ENCODE results near the gene PTK7.

PTK7 gene

DNA sequence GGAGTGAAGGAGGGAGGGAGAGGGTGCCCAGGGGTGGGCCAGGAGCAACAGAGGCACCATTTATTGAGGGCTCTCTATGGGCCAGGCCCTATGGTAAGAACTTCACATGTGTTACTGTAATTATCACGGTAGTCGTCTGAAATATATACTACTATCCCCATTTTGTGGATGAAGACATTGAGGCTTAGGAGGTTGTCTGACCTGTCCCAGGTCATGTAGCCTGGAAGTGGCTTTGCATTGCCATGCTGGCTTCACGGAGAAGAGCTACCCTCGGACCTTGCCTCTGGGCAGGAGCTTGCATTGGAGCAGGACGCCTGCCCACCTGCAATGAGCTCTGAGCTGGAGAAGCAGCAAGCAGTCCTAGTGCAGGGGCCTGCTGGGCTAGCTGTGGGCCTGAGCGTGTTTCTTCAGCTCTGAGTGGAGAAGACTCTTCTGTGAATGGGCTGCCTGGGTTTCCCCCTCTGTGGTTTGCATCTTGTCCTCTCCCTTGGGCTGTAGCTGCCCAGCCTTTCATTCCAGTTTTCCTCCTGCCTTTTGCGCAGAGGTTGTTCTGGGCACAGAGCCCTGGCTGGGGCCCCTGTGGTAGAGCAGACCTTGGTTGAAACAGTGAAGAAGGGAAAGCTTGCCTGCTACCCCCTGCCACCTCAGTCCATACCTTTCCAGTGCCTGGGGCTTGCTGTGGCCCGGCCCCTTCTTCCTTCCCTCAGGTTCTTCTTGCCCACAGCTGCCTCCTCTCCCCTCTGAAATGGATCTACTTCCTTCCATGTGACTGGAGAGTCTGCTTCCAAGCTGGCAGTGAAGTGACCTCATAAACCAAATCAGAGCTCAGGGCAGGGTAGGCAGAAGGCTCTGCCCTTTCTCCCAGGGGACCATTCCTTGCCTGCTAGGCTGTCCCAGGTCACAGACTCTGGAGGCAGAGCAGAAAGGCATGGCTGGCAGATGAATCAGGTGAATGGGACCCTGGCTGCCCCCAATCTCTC is 70.9 kb downstream of the PTK7 start:
- DNase-seq: no peak

DNA sequence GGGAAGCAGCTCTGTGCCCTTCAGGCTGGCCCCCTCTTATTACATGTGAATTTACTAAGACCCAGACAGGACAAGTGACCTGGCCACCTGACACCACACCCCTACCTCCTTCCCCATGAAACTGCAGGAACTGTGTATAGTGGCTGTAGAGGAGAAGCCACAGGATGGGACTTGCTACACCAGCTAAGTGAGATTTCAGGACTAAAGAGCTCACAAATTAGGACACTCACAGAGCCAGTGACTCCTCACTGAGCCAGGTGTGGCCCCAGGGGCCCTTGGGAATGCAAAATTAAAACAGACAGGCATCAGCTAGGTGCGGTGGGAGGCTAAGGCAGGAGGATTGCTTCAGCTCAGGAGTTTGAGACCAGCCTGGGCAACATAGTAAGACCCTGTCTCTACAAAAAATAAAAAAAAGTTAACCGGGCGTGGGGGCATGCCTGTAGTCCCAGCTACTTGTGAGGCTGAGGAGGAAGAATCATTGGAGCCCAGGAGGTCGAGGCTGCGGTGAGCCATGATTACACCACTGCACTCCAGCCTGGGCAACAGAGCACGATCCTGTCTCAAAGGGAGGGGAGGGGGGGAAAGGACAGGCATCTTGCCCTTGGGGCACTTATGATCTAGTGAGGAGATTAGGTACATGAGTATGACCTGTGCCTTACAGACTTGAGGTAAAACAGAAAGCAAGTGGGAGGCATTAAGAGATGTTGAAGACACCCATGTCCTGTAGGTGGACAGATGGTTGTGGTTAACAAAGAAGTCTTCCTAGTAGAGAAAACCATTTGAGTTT is 71.8 kb downstream of the PTK7 start:
- no peak for DNase-seq

GRCh38 chr6:43149265-43149664 is 73.2 kb downstream of the PTK7 start:
- no peak for DNase-seq

DNA sequence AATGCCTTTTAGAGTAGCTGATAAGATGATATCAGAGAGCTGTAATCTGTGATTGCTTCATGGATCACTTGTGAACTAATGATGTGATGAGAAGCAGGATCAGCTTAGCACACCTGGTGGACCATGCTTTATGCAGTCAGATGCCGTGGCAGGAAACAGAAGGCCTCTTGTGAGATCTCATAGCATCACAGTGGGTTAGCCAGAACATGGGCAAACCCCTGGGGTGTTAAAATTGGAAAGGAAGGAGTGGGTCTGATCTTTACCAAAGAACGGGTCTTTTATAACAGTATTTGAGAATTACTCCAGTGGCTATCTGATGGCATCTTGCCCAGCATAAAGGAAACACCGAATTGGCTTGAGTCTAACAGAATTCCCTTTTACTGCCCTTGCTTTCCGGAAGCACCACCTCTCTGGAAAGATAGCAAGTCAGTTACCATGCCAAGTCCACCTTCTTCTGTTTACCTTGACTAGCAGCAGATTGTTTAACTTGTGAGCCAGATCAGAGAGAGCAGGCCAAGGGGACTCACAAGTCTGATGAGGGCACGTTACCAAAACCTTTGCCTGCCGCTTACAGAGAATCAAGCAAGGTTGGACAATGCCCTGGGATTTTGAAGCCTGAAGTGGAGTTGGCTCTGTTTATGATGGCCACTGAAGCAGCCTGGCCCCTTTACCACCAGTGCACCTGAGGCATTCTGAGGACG is 74.1 kb downstream of the PTK7 start:
- DNase-seq: no peak

DNA sequence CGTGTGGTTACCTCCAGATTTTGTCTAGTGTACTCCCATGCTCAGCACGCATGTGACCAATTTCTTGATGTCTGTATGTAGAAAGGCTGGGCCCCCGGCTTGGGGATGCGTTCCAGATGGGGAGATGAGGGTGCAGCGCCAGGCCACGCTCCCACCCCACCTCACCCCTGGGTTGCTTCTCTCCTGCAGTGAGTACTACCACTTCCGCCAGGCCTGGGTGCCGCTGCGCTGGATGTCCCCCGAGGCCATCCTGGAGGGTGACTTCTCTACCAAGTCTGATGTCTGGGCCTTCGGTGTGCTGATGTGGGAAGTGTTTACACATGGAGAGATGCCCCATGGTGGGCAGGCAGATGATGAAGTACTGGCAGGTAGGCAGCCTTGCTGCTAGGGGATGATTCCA is 83.5 kb downstream of the PTK7 start:
- no peak for DNase-seq

DNA sequence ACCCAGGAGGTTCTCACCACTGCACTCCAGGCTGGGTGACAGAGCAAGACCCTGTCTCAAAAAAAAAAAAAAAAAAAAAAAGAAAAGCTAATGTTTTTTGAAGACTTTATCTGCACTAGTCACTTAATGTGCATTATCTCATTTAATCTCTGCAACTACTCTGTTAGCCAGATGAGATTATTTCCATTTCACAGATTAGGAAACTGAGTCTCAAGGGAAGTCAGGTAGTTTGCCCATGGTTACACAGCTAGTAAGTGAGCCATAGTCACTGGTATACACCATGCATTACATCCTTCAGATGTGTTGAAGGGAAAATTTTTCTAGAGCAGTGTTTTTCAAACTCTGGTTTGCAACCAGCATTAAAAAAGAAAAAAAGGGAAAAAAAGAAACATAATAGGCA is 87.8 kb downstream of the PTK7 start:
- DNase-seq: no peak

DNA sequence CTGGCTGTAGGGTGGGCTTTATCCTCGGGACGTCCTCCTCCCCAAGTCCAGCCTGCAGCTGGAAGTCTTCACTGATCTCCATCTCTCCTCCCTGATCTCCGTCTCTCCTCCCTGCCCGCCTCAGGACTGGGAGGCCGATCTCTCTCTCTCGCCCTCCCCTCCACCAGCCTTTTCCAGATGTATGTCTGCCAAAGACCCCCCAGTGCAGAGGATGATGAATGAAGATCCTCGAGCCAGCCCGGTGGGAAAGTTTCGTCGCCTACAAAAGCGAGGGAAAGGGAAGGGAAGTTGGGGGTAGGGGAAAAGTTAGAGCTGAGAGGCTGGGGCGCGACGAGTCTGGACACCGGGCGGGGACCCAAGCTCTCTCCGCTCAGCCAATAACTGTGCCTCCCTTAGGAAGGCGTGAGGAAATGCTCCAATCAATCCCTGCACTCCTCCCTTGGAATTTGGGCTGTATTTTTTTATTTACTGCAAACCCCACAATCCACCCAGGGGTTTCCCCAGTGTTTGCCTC is 94.4 kb downstream of the PTK7 start:
- DNase-seq: no peak

- peak; percentile 88 for DNase-seq
Measured at GRCh38 chr6:43170931-43171706, 95.0 kb downstream of the PTK7 start, which contains the start of gene SRF. TSS of gene SRF (plus strand) at chr6:43171269. CDS start at chr6:43171657, 388 bp downstream.

- no peak for DNase-seq
Measured at GRCh38 chr6:43171707-43172103, 95.6 kb downstream of the PTK7 start.

- DNase-seq: no peak
Measured at GRCh38 chr6:43172104-43173007, 96.2 kb downstream of the PTK7 start.

DNA sequence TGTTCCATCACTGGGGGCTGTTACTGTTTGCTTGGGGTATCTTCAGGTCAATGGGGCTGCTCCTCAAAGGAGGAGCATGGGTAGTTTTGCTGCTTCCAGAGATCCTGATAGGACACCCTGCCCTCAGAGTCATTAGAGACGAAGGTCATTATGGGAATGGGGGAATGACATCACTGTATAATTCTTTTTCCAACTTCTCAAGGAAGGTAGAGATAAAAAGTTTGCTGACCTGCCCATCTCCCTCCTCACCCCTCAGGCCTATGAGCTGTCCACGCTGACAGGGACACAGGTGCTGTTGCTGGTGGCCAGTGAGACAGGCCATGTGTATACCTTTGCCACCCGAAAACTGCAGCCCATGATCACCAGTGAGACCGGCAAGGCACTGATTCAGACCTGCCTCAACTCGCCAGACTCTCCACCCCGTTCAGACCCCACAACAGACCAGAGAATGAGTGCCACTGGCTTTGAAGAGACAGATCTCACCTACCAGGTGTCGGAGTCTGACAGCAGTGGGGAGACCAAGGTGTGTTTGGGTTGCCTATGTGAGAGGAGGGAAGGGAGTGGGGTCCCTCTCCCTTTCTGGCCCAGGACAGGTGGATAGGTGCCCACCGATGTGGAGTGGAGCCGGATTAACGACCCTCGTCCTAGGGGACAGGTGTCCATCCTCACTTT is 97.6 kb downstream of the PTK7 start:
- DNase-seq: no peak

GRCh38 chr6:43174263-43175112 is 98.4 kb downstream of the PTK7 start:
- DNase-seq: peak; percentile 61

- no peak for DNase-seq
Measured at GRCh38 chr6:43175676-43176422, 99.7 kb downstream of the PTK7 start.

DNA sequence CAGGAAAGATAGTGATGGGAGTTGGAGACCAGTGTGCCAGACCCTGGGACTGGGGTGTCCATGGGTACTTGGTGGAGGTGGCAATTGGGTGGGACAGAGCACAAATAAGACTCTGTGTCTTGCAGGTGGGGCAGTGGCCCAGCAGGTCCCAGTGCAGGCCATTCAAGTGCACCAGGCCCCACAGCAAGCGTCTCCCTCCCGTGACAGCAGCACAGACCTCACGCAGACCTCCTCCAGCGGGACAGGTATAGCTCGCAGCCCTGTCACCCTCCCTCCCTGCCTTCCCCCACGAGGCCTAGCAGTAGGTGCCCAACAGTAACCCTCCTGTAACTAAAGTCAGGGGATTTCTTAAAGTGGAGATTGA is 100.3 kb downstream of the PTK7 start:
- DNase-seq: no peak

GRCh38 chr6:43178150-43178549 is 102.0 kb downstream of the PTK7 start:
- no peak for DNase-seq

DNA sequence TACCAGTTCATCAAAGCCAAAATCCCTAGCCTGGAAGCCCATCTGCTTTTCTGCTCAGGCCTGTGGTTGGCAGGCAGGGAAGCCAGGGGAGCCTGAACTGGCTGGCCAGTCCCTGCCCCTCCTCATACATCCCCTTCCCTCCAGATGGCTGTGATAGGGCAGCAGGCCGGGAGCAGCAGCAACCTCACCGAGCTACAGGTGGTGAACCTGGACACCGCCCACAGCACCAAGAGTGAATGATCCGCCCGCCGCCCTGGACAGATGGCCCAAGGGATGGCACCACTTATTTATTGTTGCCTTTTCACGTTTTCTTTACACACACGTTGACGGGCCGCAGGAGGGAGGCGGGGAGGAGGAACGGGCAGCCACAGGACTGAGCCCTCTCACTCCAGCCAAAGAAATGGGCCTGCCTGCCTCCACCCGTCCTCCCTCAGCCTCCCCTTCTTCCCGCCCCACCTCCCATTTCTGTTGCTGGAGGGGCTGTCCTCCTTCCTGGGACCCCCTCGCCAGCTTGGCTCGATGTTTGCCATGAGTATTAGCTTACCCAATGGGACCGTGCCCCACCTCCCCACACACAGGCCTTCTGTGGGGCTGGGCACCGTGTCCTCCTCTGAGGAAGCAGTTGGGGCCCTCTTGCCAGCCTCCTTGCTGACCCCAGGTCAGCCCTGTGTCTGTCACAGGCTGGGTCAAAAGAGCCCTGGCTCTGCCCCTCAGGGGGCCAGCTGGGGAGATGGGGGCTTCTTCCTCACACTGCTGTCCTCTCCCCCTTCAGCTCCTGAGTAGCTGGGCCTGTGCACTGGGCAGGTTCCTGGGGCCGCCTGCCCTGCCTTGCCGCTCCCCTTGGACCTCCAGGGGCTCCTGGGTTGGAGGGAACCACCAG is 103.1 kb downstream of the PTK7 start:
- no peak for DNase-seq

GRCh38 chr6:43180058-43180457 is 103.9 kb downstream of the PTK7 start:
- DNase-seq: no peak

GRCh38 chr6:43180985-43181384 is 104.9 kb downstream of the PTK7 start:
- no peak for DNase-seq
